Panc1 (cell line): ENCODE measurements around the gene GNAI2. TPM values are rescaled to one million over a fixed set of nuclear protein-coding genes. Genes with fewer than 3 reads are reported as not detected.

Experiments used
- ATAC-seq: fragments of 200-7000 bp; cut with Tn5 transposase; 2 replicates; pipeline ENCODE4 v1.9.1; 2020; ENCODE audit warnings: mild to moderate bottlenecking, moderate library complexity
- BruUV-seq: library from RNA; stranded (reverse); fragments of 400-500 nt; replicated peaks from 2 replicates; lab custom pipeline; 2021; lab: Mats Ljungman, UMichigan
- CTCF ChIA-PET: fragments of 300-600 bp; sonication (Branson Sonifier 250); formaldehyde crosslinking; loops from one replicate; lab custom pipeline; 2022; ENCODE audit warnings: antibody characterized with exemption; lab: Charles Lee
- POLR2A ChIA-PET: fragments of 300-600 bp; sonication (Branson Sonifier 250); formaldehyde crosslinking; loops from one replicate; lab custom pipeline; 2022; ENCODE audit warnings: antibody characterized with exemption; lab: Charles Lee
- DNase-seq: peaks from one replicate; pipeline ENCODE4 v3.0.0-alpha.2; 2010; ENCODE audit warnings: low read depth, low spot score
- H3K27ac ChIP-seq: 2 replicates; pipeline ENCODE4 v1.5.1; 2011; ENCODE audit warnings: mild to moderate bottlenecking, low read length, inconsistent platforms
- H3K27me3 ChIP-seq: fragments of 200-500 bp; sonication (Bioruptor generic); 2 replicates; pipeline ENCODE4 v1.6.0; 2014; ENCODE audit warnings: low read length, inconsistent platforms; ENCODE audit not compliant: control insufficient read depth, insufficient read depth
- H3K36me3 ChIP-seq: fragments of 200-500 bp; sonication (Bioruptor generic); 2 replicates; pipeline ENCODE4 v1.5.1; 2014; ENCODE audit warnings: inconsistent platforms, mild to moderate bottlenecking, low read length, moderate library complexity; ENCODE audit not compliant: control insufficient read depth, insufficient read depth
- H3K4me1 ChIP-seq: 2 replicates; pipeline ENCODE4 v1.5.1; 2011; ENCODE audit warnings: inconsistent platforms, mild to moderate bottlenecking, low read length, moderate library complexity; ENCODE audit not compliant: control insufficient read depth, insufficient read depth
- H3K4me3 ChIP-seq, 2 experiments: 2 replicates each; pipeline ENCODE4 v1.5.1; 2011 to 2012; ENCODE audit warnings: low read depth in 2 of 2, low read length in 2 of 2, mild to moderate bottlenecking in 2 of 2, inconsistent platforms in 1 of 2, moderate library complexity in 1 of 2
- H3K9me3 ChIP-seq: fragments of 200-500 bp; sonication (Bioruptor generic); 2 replicates; pipeline ENCODE4 v1.5.1; 2014; ENCODE audit warnings: low read depth, mild to moderate bottlenecking, inconsistent platforms, low read length, moderate library complexity; ENCODE audit not compliant: control insufficient read depth, insufficient read depth
- CTCF ChIP-seq: fragments of 450-650 bp; IDR thresholded peaks from 2 replicates; pipeline ENCODE4 v1.5.1; 2017; ENCODE audit warnings: mild to moderate bottlenecking
- POLR2AphosphoS5 ChIP-seq: IDR thresholded peaks from 2 replicates; pipeline ENCODE4 v1.6.1; 2012; ENCODE audit warnings: mild to moderate bottlenecking, low read depth, low read length, moderate library complexity
- REST ChIP-seq, 2 experiments: IDR thresholded peaks; 2 replicates each; pipeline ENCODE4 v1.6.1; 2011 to 2012; ENCODE audit warnings: low read depth in 2 of 2, control low read depth in 1 of 2, low read length in 1 of 2, mild to moderate bottlenecking in 1 of 2, moderate library complexity in 1 of 2; ENCODE audit not compliant: insufficient read depth in 1 of 2
- SIN3A ChIP-seq: IDR thresholded peaks from 2 replicates; pipeline ENCODE4 v1.6.1; 2012; ENCODE audit warnings: low read depth, mild to moderate bottlenecking, low read length, moderate library complexity, borderline replicate concordance; ENCODE audit not compliant: insufficient read depth
- TCF7L2 ChIP-seq: IDR thresholded peaks from 2 replicates; pipeline ENCODE4 v1.6.1; 2011; ENCODE audit warnings: mild to moderate bottlenecking, low read depth, low read length, inconsistent platforms
- in situ Hi-C: cut with HindIII; loops from 2 replicates; pipeline ENCODE4 v1.10.0; 2016; ENCODE audit warnings: low sequenced_read_pairs, low pct_unique_long_range_greater_than_20kb
- intact Hi-C: fragments of 100-400 bp; cut with micrococcal nuclease; formaldehyde crosslinking; loops from one replicate; pipeline ENCODE4 v1.10.0; 2022; ENCODE audit not compliant: unreplicated experiment
- total RNA-seq: library from RNA; stranded (reverse); gene quantifications from one replicate; pipeline ENCODE4 v1.2.1, GENCODE V29; 2021; ENCODE audit not compliant: unreplicated experiment

The GNAI2 gene
- total RNA-seq, 1 experiment from 2014 or later = 170 TPM

- ATAC-seq = no peak
- Histone ChIP-seq H3K4me3 (no peak overlapping the region), H3K9me3 (no peaks in the 10 kb centered on the region), H3K27ac (no peak overlapping the region), H3K36me3 (no peaks in the 10 kb centered on the region), H3K4me1 (peaks cover 4% of the 10 kb centered on the region), H3K27me3 (no peaks in the 10 kb centered on the region)
- TF ChIP-seq SIN3A = no peak
- TF ChIP-seq TCF7L2 = no peak
- TF ChIP-seq CTCF = no peak
- TF ChIP-seq REST (IDR thresholded peaks at IDR 0.05; ENCODE audit: insufficient read depth in 1 of 2, low read depth in 2 of 2, low read length in 1 of 2) = no peak
- no peak for TF ChIP-seq POLR2AphosphoS5
- in situ Hi-C loops = no loop called here
- no TSS peak for BruUV-seq
- CTCF ChIA-PET = no interaction called here
- POLR2A ChIA-PET = no interaction called here
- no peak for DNase-seq
- intact Hi-C loops = no loop called here
Measured at GRCh38 chr3:50302095-50303012, 66.3 kb downstream of the GNAI2 start.

GRCh38 chr3:50303013-50303815, 67.2 kb downstream of the GNAI2 start, which contains the start of gene HYAL1:
TSS of gene HYAL1 (minus strand) at chr3:50303574. CDS start at chr3:50302956, 618 bp downstream.
- TF ChIP-seq TCF7L2 (no peak), SIN3A (no peak), REST (IDR thresholded peaks at IDR 0.05; ENCODE audit: insufficient read depth in 1 of 2, low read depth in 2 of 2, low read length in 1 of 2) (no peak), CTCF (no peak; the same call in 1 of the 2 replicates), POLR2AphosphoS5 (no peak)
- ATAC-seq (no peak), DNase-seq (no peak)
- Histone ChIP-seq H3K27me3 (no peaks in the 10 kb centered on the region), H3K9me3 (no peaks in the 10 kb centered on the region), H3K4me3 (no peak within 1 kb of the TSS), H3K4me1 (peaks cover 3% of the 10 kb centered on the region), H3K36me3 (no peaks in the 10 kb centered on the region), H3K27ac (no peak within 1 kb of the TSS)
- in situ Hi-C loops (no loop called here), intact Hi-C loops (no loop called here)
- no TSS peak for BruUV-seq
- CTCF ChIA-PET = no interaction called here
- POLR2A ChIA-PET = no interaction called here
